Left lobe of liver (tissue), 2 donors: Measurements from ENCODE around the gene DSC1. TPM values are rescaled to one million over a fixed set of nuclear protein-coding genes. Genes with fewer than 3 reads are reported as not detected.

ENCODE experiments used
- ATAC-seq: fragments of 200-7000 bp; cut with Tn5 transposase; one replicate; pipeline ENCODE4 v1.9.1; 2020; ENCODE audit warnings: mild to moderate bottlenecking, moderate library complexity
- DNase-seq: peaks from one replicate; pipeline ENCODE4 v3.0.0-alpha.2; 2020; ENCODE audit warnings: low spot score
- total RNA-seq: library from RNA; stranded (reverse); gene quantifications from one replicate; pipeline ENCODE4 v1.2.1, GENCODE V29; 2021
- donor health status: DM: no; HTN: no; CAD: no; lungs with moderate emphysema.
- donor health status: DM: no; HTN: yes; CAD: no.

Gene DSC1, protein sequence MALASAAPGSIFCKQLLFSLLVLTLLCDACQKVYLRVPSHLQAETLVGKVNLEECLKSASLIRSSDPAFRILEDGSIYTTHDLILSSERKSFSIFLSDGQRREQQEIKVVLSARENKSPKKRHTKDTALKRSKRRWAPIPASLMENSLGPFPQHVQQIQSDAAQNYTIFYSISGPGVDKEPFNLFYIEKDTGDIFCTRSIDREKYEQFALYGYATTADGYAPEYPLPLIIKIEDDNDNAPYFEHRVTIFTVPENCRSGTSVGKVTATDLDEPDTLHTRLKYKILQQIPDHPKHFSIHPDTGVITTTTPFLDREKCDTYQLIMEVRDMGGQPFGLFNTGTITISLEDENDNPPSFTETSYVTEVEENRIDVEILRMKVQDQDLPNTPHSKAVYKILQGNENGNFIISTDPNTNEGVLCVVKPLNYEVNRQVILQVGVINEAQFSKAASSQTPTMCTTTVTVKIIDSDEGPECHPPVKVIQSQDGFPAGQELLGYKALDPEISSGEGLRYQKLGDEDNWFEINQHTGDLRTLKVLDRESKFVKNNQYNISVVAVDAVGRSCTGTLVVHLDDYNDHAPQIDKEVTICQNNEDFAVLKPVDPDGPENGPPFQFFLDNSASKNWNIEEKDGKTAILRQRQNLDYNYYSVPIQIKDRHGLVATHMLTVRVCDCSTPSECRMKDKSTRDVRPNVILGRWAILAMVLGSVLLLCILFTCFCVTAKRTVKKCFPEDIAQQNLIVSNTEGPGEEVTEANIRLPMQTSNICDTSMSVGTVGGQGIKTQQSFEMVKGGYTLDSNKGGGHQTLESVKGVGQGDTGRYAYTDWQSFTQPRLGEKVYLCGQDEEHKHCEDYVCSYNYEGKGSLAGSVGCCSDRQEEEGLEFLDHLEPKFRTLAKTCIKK
- not detected for total RNA-seq

DNA sequence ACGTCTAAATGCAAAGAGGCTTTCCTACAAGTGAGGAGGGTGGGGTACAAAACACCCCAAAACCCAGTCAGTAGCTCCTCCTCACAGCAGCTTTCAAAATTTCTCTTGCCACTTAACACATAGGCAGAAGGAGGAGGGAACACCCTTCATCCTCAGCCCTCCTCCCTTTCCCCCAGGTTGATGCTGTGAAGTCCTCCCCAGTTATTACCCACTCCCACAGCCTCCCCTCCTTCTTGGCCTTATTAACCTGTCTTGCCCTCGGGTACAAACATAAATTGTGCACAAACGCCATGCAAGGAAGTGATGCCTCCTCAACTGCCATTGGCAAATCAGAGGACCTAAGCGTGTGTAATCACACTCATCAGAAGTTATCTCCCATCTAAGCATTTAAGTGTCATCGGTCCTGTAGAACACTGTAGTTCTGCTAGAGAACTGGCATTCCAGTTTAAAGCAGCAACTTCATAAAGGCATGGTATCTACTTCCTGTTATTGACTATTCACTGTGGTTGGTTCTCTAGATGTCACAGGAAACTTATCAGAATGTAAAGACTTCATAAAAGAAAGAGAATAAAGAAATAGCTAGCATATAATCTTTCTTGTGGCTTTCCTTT lies at the start of gene DSC1:
Gene DSC1 (minus strand): TSS at position 32 of the 611 bp plus-strand sequence. CDS start 262 bp downstream, outside the sequence.
- no peak for ATAC-seq

DNA sequence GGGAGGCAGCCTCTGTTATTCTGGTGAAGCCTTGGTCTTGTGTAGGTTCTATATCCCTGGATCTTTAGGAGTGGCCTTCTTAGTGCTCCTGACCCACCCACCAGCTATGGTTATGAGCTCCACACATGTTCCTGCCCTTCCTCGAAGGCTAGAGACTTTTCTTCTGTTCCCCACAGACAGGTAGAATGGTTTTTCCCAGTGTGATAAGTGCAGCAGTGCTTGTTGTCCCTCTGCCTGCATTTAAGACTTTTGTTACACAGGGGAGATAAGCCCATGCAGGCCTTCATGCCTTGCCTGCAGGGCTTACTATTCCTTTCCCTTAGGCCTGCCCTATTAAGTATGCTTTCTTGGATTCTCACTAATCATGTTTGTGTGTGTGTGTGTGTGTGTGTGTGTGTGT lies 48.4 kb upstream of the DSC1 start:
- DNase-seq (no peak), ATAC-seq (no peak)

More for the DNA sequence above, at the start of gene DSC1:
- DNase-seq = no peak

DNA sequence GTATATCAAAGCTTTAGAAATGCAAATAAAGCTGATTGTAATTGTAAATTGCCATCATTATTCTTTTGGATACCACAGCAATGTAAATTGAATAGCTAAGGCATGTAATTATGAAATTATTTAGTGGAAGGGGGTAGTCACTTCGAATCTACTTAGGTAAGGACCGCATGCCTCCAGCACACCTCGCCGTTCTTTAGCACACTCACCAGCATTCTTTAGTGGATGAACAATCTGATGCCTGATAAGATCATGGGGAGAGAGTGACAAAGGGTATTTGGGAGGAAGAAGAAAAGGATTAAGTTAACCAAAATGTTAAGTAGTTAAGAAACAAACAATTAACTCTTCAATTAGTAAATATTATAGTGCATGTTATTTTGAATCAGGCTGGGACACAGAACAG lies 46.4 kb upstream of the DSC1 start:
- no peak for DNase-seq
- ATAC-seq = no peak

DNA sequence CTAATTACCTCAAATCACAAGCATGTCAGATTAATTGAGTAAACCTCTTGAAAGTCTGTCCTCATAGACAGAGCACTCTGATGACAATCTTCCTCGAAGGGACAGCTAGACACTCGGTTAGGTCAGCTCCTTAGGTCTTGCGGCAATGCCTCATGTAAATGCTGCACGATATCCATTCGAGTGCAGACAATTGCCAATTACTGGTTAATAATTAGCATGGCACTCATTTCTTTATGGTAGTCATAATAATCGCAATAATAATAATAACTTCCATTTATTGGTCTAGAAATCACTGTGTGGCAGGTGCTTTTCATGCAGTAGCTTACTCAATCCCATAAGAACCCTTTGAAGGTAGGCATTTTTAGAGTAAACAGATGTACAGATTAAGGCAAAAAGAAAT lies 44.7 kb upstream of the DSC1 start:
- DNase-seq (no peak), ATAC-seq (no peak)

DNA sequence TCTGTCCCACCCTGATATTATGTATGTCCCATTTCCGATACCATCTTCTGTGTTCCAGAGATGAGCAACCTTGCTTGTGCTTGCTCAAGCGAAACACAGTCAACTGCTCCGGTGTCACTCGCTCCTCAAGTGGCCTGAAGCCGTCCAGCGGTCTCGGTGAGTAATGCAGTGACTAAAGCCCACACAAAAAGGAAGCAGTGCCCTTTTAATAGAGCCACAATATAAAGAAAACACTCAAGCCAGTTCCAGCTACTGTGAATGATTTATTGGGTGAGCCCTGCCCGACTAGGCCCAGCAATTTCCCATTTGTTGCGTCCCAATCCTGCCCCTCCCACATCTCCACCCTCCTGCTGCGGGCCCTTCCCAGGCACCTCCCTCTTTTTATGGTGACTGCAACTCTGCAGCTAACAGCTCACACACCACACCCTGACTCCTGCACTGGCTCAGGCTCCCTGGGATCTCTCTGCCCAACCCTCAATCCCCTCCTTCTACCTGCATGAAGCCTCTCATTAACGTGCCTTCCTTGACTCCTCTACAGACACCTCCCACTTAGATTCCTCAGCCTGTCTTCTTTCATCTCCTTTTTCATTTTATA lies 44.2 kb upstream of the DSC1 start:
- peak; percentile 61 for ATAC-seq
- DNase-seq = no peak

DNA sequence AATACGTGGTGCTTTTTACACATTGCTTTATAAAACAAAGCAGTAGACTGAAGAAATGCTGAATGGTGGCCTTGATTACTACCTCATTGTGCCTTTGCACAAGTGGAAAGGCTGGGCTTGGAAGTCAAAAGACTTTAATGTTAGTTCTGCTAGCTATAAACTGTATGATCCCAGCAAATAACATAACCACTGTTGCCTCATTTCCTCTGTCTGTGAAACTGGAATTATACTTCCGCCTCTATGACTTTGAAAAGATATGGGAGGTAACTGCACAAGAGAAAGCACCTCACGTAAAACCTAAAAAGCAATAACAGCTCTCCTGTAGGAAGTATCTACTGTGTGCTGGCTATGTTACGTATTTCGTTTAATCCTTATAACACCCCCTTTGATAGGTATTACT lies 43.4 kb upstream of the DSC1 start:
- ATAC-seq (no peak), DNase-seq (no peak)

DNA sequence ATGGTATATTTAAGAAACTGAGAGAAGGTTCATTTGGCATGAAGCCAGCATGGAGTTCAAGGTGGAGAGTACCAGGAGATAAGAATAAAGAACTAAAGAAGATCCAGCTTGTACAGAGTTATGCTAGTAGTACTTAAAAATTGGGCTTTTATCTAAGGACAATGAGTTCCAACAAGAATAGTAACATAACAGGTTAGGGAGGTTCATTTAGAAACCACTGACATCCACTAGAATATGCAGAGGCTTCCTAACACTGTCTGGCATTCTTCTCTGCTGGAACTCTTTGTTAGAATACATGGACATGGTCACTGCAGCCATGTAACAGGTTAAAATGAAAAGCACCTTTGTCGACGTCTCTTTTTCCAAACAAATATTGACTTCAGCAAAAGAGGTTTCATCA lies 42.6 kb upstream of the DSC1 start:
- ATAC-seq (no peak), DNase-seq (no peak)

DNA sequence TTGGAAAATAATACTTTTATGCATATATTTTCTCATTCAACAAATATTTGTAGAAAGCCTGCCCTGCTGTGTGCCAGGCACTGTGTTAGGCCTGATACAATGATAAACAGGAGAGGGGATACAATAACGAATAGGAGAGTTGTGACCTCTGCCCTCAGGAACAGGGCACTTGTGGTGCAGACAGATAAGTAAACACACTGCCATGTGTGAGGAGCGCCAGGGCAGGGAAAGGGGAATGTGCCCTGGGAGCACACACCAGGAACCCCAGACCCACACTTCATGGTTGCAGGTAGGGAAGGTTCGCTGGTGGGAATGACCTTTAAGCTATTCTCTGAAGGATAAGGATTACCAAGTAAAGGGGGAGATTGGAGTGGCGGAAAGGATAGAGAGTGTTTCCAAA lies 42.2 kb upstream of the DSC1 start:
- ATAC-seq (peak; percentile 72), DNase-seq (no peak)

DNA sequence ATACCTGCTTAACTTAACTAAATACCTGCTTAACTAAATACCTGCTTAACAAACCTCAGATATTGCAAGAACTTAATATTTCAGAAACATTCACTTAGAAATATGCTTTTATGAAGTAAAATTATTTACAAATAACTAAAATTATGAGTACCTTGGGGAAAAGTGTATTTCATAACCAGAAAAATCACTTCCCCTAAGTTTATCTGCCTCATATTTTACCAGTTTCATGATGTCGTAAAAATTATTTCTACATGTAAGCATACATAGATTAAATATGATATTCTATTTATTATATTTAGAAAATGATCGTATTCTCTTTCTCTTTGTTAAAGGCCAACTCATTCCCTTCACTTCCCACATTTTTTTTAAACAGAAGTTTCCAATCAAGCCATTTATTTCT lies 41.5 kb upstream of the DSC1 start:
- DNase-seq = no peak

DNA sequence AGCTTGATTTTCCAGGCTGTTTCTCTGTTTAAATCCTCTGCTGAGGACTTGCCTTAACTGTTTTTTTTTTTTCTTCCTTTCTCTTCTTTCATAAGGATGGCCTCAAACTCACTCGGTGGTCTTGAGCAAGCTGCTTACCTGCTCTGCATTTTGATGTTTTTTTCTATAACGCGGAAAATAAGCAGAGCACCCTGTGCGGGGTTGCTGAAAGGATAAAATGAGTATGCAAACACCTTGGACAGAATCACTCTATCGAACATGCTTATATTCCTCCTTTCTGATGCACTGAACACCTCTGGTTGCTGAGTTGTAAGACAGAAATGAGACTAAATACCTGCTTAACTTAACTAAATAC lies 41.1 kb upstream of the DSC1 start:
- ATAC-seq (peak; percentile 9), DNase-seq (no peak)

More for the DNA sequence above, 41.5 kb upstream of the DSC1 start:
- no peak for ATAC-seq

DNA sequence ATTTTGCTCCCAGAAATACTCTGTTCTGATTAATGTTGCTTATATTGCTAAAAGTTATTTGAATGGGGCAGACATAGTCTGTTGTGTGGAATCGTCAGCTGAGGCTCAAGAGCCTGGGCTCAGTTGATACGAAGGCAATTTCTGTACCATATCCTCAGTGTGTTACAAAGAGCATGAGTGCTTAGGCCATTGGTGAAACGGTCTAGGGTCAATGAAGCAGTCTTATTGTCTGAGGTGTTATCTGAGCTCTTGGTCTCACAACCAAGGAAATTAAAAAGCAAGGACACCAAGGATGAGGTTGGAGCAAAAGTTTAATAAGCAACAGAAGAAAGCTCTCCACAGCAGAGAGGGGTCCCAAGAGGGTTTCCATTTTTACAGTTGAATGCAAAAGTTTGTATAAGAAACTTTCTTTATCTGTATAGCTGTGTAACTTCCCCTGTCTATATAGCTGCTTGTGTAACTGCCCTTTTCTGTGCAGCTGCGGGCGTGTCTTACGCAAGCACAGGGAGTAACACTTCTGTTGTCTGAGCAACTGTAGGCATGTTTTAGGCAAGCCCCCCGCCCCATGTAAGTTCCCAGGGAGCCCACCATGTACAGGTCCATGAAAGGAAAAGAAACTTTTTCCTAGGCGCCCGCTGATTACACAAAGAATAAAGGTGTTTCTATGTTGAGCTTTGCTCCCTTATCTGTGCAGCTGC lies 40.6 kb upstream of the DSC1 start:
- DNase-seq (no peak), ATAC-seq (peak; percentile 74)

DNA sequence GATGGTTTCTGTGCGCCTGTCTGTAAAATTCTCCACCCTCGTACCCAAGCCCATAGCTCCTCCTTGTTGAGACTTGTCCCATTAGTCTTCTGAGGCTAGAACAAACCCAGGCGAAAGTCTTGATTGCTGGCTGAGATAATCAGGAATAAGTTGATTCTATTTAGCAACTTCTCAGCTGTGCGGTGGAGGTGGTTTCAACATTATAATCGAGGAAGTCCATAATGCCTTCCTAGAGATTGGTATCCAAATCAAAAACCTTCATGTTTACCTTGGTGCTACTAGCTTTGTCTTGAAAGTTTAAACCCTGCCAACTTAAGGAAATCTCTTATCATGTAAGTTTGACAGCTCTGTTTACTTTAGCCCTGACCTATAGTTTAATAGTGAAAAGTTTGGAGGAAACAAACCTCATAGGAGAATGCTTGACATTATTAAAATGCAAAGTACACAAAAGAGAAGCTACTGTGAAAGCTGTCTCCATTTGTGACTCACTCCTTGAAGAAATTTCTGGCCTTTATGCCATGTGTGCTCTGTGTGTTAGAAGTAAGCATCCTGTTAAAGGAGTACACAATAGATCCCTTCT lies 36.6 kb upstream of the DSC1 start:
- no peak for DNase-seq
- ATAC-seq = no peak

DNA sequence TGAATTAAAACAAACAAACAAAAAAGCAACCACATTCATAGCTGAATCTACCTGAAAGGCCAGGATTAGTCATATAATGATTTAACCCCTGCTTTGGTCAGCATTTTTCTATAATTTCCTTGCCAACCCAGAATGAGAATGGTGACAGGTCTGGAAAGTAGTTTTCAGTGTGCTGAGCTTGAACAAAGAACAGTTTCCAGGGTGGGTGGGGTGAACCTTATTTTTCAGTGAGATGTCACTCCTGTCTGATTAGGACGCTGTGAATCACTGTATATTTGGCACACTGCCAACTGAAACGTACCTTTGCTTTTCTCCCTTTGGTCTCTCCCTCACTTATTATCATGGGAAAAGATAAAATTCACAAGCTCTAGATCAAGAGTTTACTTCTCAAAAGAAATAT lies 35.0 kb upstream of the DSC1 start:
- DNase-seq (no peak), ATAC-seq (no peak)

DNA sequence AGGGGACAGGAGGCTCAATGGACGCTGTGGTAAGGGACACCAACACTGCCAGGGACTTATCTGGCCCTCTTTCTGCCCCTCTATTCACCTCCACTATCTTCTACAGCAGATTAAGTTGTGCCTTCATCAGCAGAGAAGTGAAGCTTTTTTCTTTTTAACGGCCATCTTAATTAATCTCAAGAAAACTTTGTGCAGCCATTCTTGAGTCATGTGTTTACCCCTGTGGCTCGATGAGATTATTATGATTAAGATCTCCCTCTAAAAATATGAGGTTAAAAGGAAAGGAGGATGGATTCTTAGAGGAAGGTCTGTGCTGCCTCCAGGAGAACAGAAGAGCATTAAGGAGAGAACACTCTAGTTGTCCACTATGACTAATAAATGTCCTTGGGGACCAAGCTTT lies 32.4 kb upstream of the DSC1 start:
- DNase-seq (no peak), ATAC-seq (no peak)

DNA sequence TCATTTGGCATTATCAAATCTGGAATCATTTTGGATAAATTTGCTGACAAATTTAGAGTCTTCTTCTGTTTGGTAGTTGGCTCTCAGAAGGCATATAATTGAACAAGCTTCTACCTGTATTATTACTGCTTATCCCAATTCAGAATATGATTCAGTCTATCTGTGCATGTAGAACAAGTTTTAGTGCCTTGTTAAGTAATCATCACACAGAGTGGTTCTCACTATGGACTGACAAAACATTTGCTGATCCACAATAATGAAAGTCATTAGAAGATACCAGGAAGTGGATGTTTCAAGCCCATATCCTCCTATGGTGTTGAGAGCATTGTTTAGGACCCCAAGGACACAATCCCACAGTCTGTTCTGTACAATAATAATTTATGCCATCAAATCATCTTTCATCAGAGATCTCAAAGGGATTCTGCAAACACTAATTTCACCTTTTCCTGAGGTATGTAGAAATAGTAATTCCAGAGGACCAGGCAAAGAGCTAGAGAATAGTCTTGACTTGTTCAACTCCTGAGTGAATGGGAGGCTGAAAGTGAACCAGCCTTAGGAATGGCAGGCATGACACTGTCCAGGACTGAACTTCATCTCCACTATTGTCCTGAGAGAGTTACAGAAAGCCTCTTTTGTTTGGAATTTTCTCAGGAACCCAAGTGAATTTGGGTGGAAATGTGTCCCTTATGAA lies 29.6 kb upstream of the DSC1 start:
- ATAC-seq (no peak), DNase-seq (no peak)

DNA sequence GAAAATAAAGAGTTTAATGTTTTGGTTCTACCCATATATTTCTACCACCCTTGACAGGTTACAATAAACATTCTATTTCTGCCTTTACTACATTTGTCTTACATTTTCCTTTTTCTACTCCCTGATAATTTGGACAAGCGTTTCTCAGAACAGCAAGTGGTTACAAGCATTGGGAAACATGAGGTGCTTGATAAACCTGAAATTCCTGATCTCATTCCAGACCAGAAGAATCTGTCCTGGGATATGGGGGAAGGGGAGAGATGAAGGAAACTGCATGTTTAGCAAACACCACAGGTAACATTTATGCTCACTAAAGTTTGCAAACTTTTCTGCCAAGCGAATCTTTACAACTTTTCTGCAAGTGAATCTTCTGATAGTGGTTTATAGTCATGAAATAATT lies 28.3 kb upstream of the DSC1 start:
- no peak for DNase-seq
- no peak for ATAC-seq

DNA sequence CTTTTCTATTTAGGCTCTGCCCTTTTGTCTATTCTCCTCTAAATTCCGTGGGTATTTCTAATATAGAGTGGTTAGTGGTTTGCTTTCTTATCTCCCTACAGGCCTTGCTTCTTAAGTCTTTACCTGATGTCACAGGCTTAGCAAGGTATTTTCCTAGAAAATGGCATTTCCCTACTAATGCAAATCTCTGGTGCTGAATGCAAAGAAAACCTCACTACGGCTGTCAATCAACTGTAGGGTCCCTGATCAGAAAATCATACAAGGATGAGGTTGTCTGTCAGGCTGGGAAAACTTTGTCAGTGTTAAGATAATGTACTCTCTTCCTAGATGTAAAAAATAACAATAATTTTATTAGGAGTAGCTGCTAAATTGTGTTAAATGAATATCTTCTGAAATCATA lies 27.1 kb upstream of the DSC1 start:
- ATAC-seq (no peak), DNase-seq (no peak)

DNA sequence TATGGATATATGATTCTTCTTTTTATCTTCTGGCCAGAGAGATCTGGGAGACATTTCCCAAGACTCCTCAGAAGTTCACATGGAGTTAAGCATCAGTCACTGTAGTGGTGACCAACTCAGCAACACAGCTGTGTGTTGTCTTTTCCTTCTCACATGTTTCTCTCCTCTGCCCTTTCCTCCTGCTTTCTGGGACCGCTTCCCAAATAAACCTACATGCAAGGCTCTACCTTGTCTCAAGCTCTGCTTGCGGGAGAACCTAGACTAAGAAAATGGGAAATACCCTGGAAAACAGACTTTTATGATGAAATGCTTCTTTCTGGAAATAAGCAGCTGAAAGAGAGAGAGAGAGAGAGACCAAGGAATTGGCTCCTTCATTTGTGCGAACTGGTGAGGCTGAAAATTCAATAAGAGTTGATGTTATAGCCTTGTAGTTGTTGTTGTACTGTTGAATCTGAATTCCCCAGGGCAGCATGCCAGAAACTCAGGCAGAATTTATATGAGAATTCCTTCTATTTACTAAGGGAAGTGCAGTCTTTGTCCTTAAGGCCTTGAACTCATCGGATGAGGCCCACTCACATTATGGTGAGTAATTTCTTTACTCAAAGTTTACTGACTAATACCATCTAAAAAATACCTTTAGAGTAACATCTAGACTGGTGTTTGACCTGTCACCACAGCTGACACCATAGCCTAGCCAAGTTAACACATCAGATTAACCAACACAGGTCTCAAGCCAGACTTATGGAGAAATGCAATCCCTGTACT lies 22.7 kb upstream of the DSC1 start:
- ATAC-seq (no peak), DNase-seq (no peak)

DNA sequence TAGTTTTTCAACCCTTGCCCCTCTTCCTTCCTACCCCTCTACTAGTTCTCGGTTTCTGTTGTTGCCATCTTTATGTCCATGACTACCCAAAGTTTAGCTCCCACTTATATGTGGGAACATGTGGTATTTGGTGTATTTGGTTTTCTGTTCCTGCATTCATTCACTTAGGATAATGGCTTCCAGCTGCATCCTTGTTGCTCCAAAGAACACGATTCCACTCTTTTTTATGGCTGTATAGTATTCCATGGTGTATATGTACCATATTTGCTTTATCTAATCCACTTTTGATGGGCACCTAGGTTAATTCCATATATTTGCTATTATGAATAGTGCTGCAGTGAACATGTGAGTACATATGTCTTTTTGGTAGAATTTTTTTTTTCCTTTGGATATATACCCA lies 20.6 kb upstream of the DSC1 start:
- ATAC-seq (no peak), DNase-seq (no peak)
